Measurements from ENCODE around the gene PDZD2.

The PDZD2 gene

GRCh38 chr5:32027093-32027716 is 388.3 kb downstream of the PDZD2 start:
- DNase-seq (ENCODE audit: low read depth) = no peak
- no peak for TF ChIP-seq CTCF (IDR thresholded peaks at IDR 0.05; ENCODE audit: insufficient read depth, low read depth, low read length, missing control alignments)
- no peak overlapping the region for H3K4me3 ChIP-seq (ENCODE audit: low read length)

GRCh38 chr5:32027717-32028458 is 389.0 kb downstream of the PDZD2 start:
- no peak for TF ChIP-seq CTCF (IDR thresholded peaks at IDR 0.05; ENCODE audit: insufficient read depth, low read depth, low read length, missing control alignments)
- peak; percentile 96 for DNase-seq (ENCODE audit: low read depth)

GRCh38 chr5:32029261-32029660 is 390.3 kb downstream of the PDZD2 start:
- H3K4me3 ChIP-seq (ENCODE audit: low read length) = no peak overlapping the region
- no peak for TF ChIP-seq CTCF (IDR thresholded peaks at IDR 0.05; ENCODE audit: insufficient read depth, low read depth, low read length, missing control alignments)
- DNase-seq (ENCODE audit: low read depth) = peak; percentile 44

More at GRCh38 chr5:32027717-32028458, 389.0 kb downstream of the PDZD2 start:
- no peak overlapping the region for H3K4me3 ChIP-seq (ENCODE audit: low read length)

- no peak for TF ChIP-seq CTCF (IDR thresholded peaks at IDR 0.05; ENCODE audit: insufficient read depth, low read depth, low read length, missing control alignments)
- H3K4me3 ChIP-seq (ENCODE audit: low read length) = no peak overlapping the region
- DNase-seq (ENCODE audit: low read depth) = no peak
These were observed 390.9 kb downstream of the PDZD2 start for GRCh38 chr5:32029781-32030180.

GRCh38 chr5:32030222-32030621 is 391.3 kb downstream of the PDZD2 start:
- DNase-seq (ENCODE audit: low read depth) = no peak
- H3K4me3 ChIP-seq (ENCODE audit: low read length) = no peak overlapping the region
- no peak for TF ChIP-seq CTCF (IDR thresholded peaks at IDR 0.05; ENCODE audit: insufficient read depth, low read depth, low read length, missing control alignments)

GRCh38 chr5:32030686-32031085 is 391.8 kb downstream of the PDZD2 start:
- no peak overlapping the region for H3K4me3 ChIP-seq (ENCODE audit: low read length)
- TF ChIP-seq CTCF (IDR thresholded peaks at IDR 0.05; ENCODE audit: insufficient read depth, low read depth, low read length, missing control alignments) = no peak
- no peak for DNase-seq (ENCODE audit: low read depth)

All from epithelial cell of esophagus (primary cell).